AG08395 (cell line): Measurements from ENCODE around the gene GLB1L.
"Not testable (repeated sequence)": the region's sequence is repeated elsewhere in the genome, so short reads cannot be mapped to it uniquely, and the experiment has no call there.

Experiments
- DNase-seq: peaks from one replicate; pipeline ENCODE4 v3.0.0; 2012; ENCODE audit warnings: mixed read lengths, low spot score

GLB1L gene

GRCh38 chr2:219245148-219245898, at the start of gene GLB1L, which contains the start of gene STK16:
Gene GLB1L, minus strand, starts transcription at chr2:219245444. Its CDS starts 1,871 bp downstream, at chr2:219243573.
Gene STK16, plus strand, starts transcription at chr2:219245479. Its CDS starts 521 bp downstream, at chr2:219246000.
- DNase-seq = peak; percentile 97

GRCh38 chr2:219294356-219295351, 49.4 kb upstream of the GLB1L start:
- peak; percentile 91 for DNase-seq

GRCh38 chr2:219293736-219294231, 48.5 kb upstream of the GLB1L start:
- no peak for DNase-seq

DNA sequence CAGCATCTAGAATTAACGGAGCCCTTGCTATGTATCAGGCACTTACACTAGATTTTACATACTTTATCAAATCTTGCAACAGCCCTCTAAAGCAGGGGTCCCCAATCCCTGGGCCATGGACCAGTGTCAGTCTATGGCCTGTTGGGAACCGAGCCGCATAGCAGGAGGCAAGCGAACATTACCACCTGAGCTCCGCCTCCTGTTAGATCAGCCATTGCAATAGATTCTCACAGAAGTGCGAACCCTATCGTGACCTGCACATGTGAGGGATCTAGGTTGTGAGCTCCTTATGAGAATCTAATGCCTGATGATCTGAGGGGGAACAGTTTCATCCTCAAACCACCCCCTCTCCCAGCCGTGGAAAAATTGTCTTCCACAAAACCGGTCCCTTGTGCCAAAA, 47.4 kb upstream of the GLB1L start:
- no peak for DNase-seq

- no peak for DNase-seq
These were observed 46.8 kb upstream of the GLB1L start for GRCh38 chr2:219291910-219292490.

DNA sequence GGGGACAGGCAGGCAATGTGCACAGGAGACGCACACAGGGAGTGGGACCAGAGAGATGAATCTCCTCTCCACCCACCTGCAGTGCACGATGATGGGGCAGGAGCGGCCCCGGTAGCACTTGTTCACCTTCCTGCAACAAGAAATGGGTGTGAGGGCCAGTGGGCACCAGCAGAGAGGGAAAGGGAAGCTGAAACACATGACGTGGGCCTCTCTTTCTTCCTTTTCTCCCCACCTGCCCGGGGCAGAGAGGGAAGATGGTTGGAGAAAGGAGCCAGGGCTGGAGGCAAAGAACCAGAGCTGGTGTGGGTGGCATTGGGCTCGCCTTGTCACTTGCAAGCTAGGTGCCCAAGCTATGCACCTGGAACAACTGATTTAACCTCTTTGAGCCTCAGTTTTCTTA, 46.1 kb upstream of the GLB1L start:
- no peak for DNase-seq

- DNase-seq = no peak
These were observed 45.3 kb upstream of the GLB1L start for GRCh38 chr2:219290381-219291171.

DNA sequence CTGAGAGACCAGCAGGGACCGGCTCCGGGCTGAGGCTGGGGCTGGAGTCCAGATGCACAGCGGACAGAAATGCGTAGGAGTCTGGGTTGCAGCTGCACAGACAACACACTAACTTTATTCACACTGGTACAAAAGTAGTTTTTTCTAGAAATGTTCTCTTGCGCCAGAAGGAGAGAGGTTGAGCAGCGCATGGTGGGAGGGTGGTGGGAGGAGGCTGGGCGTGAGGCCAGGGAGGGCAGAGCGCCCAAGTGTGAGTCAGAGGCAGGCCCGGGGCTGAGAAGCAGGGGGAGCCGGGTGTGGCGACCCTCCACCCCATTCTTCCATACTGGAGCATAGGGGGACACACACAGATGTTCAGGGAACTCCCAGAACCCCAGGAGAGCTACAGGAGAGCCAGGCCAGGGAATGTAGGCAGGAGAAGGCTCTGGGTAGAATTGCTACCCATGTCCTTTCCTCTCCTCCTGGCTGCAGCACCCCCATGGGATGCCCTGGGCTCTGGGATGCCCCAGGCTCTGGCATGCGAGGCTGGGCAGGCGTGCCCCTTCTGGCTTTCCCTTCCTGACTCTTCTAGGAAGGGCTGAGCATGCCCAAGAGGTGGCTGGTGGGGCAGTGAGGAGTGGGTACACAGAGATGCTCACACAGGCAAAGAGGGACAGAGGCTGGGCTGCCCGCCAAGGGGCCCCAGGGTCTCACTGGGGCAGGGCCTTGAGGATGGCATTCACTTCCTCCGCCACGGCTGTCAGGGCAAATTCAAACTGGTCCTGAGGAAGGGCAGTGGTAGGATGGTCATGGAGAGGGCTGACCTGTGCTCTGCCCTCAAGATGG, 44.5 kb upstream of the GLB1L start:
- DNase-seq = peak; percentile 89

- DNase-seq = no peak
These were observed 43.9 kb upstream of the GLB1L start for GRCh38 chr2:219289195-219289536.

- DNase-seq = no peak
These were observed 42.5 kb upstream of the GLB1L start for GRCh38 chr2:219287580-219288265.

GRCh38 chr2:219287116-219287440, 41.8 kb upstream of the GLB1L start:
- DNase-seq = not testable (repeated sequence)

DNA sequence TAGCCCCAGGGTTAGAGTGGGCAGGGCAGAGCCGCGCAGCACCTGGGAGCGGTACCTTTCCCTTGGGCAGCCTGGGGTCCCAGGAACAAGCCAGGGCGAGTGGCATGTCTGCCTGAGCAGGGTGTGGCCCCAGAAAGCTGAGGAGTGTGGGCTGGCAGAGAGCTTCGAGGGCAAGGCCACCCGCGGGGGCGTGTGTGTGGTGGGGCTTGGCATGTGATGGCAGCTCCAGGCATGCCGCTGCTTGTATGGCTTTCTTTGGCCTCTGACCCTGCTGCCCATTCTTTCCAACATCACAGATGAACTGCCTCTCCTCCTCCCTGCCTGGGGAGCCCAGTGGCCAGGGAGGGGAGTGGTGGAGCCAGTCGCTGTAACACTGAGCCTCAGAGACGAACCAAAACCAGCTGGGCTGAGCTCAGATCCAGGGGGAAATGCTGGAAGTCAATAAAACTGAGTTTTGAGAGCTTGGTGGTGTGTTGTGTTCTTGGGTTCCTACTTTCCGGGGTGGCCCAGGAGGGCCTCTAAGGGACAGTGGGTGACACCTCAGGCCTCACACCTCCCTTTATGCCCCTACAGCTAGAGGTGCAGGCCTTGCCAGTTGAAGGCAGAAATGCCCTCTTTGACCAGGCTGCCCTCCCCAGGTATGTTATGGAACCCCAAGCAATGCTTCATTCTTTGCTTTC, 41.3 kb upstream of the GLB1L start:
- no peak for DNase-seq

DNA sequence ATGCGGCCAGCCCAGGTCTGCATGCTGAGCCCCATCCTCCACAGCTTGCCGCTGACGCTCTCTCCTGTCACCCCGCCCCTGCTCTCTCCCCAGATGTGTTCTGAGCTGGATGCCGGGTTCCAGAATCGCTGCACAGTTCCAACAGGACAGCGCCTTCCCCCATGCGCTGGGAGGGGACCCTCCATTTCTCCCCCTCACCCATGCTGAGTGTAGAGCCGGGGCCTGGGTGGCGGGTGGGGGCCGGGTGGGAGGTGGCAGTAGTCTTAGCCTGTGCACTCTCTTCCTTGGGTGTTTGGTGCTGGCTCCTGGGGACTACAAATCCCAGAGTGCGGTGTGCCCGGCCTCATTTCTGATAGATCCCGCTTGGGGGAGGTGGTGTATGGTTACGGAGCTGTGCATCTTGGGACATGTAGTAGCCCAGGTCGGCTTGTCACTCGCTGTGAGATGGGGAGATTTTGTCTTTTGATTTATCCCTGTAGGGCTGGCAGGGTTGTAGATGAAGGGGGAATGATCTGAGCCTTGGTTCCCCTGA, 40.7 kb upstream of the GLB1L start:
- peak; percentile 74 for DNase-seq

GRCh38 chr2:219285373-219285735, 40.1 kb upstream of the GLB1L start:
- no peak for DNase-seq

DNA sequence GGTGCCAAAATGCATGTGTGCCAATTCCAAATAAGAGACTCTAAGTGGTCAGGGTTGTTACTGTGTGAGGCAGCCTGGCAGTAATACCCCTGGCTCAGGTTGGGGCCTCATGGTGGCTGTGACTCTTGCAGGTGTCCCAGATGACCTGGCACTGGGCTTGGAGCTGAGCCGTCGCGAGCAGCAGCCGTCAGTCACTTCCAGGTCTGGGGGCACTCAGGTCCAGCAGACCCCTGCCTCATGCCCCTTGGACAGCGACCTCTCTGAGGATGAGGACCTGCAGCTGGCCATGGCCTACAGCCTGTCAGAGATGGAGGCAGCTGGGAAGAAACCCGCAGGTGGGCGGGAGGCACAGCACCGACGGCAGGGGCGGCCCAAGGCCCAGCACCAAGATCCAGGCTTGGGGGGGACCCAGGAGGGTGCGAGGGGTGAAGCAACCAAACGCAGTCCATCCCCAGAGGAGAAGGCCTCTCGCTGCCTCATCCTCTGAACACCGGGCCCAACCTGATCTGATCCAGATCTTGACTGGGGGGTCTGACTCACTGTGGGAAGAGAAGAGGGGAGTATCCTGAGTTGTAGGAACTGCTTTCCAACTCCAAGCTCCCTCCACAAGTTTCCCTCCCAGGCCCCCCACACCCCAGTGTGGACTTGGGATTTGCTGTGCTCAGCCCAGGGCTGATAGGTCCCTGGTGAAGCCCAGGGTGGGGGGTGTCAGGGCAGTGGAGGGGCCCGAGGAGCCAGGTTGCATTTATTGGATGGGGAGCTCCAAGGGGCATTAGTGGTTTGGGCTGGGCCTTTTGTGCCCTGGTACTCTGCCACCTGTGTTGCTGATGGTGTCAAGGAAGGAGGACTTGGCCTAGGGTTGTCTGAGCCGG, 39.5 kb upstream of the GLB1L start:
- no peak for DNase-seq

DNA sequence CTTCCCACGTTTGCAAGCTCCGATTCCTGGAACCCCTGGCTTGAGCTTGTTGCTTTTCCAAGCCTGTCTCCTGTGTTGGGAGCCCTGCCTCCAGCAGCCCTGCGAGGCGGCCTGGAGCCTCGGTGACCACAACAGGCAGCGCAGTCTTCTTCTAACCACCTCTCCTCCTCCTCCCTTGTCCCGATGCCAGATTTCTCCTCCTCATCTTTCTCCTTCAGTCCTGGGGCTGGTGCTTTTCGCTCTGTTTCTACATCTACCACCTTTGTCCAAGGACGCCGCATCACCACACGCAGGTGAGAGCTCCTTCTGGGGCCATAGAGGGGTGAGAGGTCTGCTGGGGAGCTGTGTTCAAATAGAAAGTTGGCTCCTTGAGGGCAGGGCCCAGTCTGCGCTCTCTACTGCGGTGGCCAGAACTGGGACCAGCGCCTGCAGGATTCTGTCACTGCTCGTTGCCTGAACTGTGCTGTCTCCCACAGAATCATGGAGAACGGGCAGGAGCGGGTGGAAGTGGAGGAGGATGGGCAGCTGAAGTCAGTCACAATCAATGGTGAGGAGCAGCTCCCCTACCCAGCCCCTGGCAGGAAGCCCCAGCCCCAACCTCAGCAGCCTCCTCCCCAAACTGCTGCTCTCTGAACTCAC, 37.8 kb upstream of the GLB1L start:
- DNase-seq = no peak

- no peak for DNase-seq
These were observed 37.1 kb upstream of the GLB1L start for GRCh38 chr2:219282375-219282774.

DNA sequence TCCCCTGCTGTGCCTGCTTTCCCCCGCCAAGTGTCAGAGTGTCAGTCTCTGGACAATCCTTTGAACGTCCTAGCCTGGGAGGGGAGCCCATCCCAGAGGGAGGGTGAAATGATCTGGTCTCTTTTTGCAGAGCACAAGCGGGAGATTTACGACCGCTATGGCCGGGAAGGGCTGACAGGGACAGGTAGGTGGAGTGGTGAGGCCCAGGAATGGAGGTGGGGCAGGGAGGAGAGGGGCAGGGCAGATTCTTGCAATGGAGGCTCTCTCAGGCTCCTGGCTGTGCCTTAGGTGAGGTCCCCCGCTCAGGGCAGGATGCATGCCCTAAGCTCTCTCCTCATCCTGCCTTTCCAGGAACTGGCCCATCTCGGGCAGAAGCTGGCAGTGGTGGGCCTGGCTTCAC, 36.3 kb upstream of the GLB1L start:
- DNase-seq = no peak
